SK-N-SH (cell line): Measurements from ENCODE around the gene ACIN1. TPM values are rescaled to one million over a fixed set of nuclear protein-coding genes. Genes with fewer than 3 reads are reported as not detected.

Experiments used
- CTCF ChIA-PET: fragments of 300-600, 350-600 bp; formaldehyde crosslinking; extraction: SDS; loops from one replicate; lab custom pipeline; 2021; lab: Yijun Ruan, JAX
- POLR2A ChIA-PET: fragments of 350-600 bp; sonication (Branson Sonifier 250); formaldehyde crosslinking; extraction: SDS; loops from one replicate; lab custom pipeline; 2020; ENCODE audit warnings: antibody characterized with exemption, inconsistent platforms; lab: Yijun Ruan, JAX
- DNase-seq: peaks from one replicate; pipeline ENCODE4 v3.0.0; 2012
- H2AFZ ChIP-seq: fragments of 200-600 bp; sonication (generic); 2 replicates; pipeline ENCODE4 v1.8.1; 2016; ENCODE audit warnings: antibody characterized with exemption, mild to moderate bottlenecking, low read depth
- H3F3A ChIP-seq: fragments of 200-600 bp; sonication (generic); replicated peaks from 2 replicates; pipeline ENCODE3; 2016; ENCODE audit warnings: antibody characterized with exemption, mild to moderate bottlenecking; ENCODE audit not compliant: insufficient read depth
- H3K27ac ChIP-seq, 2 experiments: fragments of 200-500 bp in 1 of 2; fragments of 200-600 bp in 1 of 2; sonication (Bioruptor generic) in 1 of 2; sonication (generic), shearing (Covaris generic) in 1 of 2; 2 replicates each; pipeline versions ENCODE4 v1.5.1 to v1.6.1; 2014 to 2016; ENCODE audit warnings: low read depth in 2 of 2, inconsistent platforms in 1 of 2, low read length in 1 of 2, mild to moderate bottlenecking in 1 of 2, mixed read lengths in 1 of 2
- H3K27me3 ChIP-seq: fragments of 200-600 bp; sonication (generic), shearing (Covaris generic); 2 replicates; pipeline ENCODE4 v1.6.1; 2016; ENCODE audit warnings: mixed run types; ENCODE audit not compliant: insufficient read depth
- H3K36me3 ChIP-seq, 2 experiments: fragments of 200-500 bp in 1 of 2; fragments of 200-600 bp in 1 of 2; sonication (Bioruptor generic) in 1 of 2; sonication (generic) in 1 of 2; replicated peaks in 1 of 2; 2 replicates each; pipeline versions ENCODE3 to v1.5.1; 2014 to 2016; ENCODE audit warnings: low read length in 1 of 2, mild to moderate bottlenecking in 1 of 2; ENCODE audit not compliant: insufficient read depth in 2 of 2, control insufficient read depth in 1 of 2
- H3K4me1 ChIP-seq, 2 experiments: fragments of 200-500 bp in 1 of 2; fragments of 200-600 bp in 1 of 2; sonication (Bioruptor generic) in 1 of 2; sonication (generic), shearing (Covaris generic) in 1 of 2; 2 replicates each; pipeline versions ENCODE4 v1.5.1 to v1.6.1; 2014 to 2016; ENCODE audit warnings: low read depth in 1 of 2, low read length in 1 of 2, mixed run types in 1 of 2; ENCODE audit not compliant: insufficient read depth in 2 of 2, control insufficient read depth in 1 of 2
- H3K4me2 ChIP-seq: fragments of 200-600 bp; sonication (generic), shearing (Covaris generic); 2 replicates; pipeline ENCODE4 v1.6.1; 2017; ENCODE audit warnings: mixed run types
- H3K4me3 ChIP-seq, 2 experiments: fragments of 200-500 bp in 1 of 2; fragments of 200-600 bp in 1 of 2; sonication (Bioruptor generic) in 1 of 2; sonication (generic), shearing (Covaris generic) in 1 of 2; 2 replicates each; pipeline versions ENCODE4 v1.5.1 to v1.8.1; 2014 to 2016; ENCODE audit warnings: low read depth in 2 of 2, inconsistent platforms in 1 of 2, low read length in 1 of 2, mild to moderate bottlenecking in 1 of 2, mixed read lengths in 1 of 2, moderate library complexity in 1 of 2
- H3K79me2 ChIP-seq: fragments of 200-600 bp; sonication (generic); 2 replicates; pipeline ENCODE4 v1.8.1; 2017; ENCODE audit warnings: mild to moderate bottlenecking; ENCODE audit not compliant: insufficient read depth
- H3K9ac ChIP-seq: fragments of 200-600 bp; sonication (generic); 2 replicates; pipeline ENCODE4 v1.6.1; 2017; ENCODE audit warnings: mixed run types
- H3K9me2 ChIP-seq: fragments of 200-600 bp; sonication (generic); 2 replicates; pipeline ENCODE4 v1.6.1; 2017; ENCODE audit warnings: mixed run types
- H3K9me3 ChIP-seq: fragments of 200-600 bp; sonication (generic); 2 replicates; pipeline ENCODE4 v1.6.1; 2017; ENCODE audit warnings: mixed run types, mild to moderate bottlenecking, moderate library complexity
- H4K20me1 ChIP-seq: fragments of 200-600 bp; sonication (generic); 2 replicates; pipeline ENCODE4 v1.6.1; 2017; ENCODE audit warnings: mild to moderate bottlenecking, mixed run types; ENCODE audit not compliant: insufficient read depth
- ELF1 ChIP-seq: IDR thresholded peaks from 2 replicates; pipeline ENCODE4 v1.4.0; 2012
- EP300 ChIP-seq, 2 experiments: IDR thresholded peaks; 2 replicates each; pipeline versions ENCODE4 v1.4.0 to v1.6.1; 2012; ENCODE audit warnings: borderline replicate concordance in 1 of 2, low read depth in 1 of 2, low read length in 1 of 2
- FOSL2 ChIP-seq: IDR thresholded peaks from 2 replicates; pipeline ENCODE4 v1.4.0; 2012; ENCODE audit warnings: low read depth, mild to moderate bottlenecking, moderate library complexity, borderline replicate concordance
- GABPA ChIP-seq: IDR thresholded peaks from 2 replicates; pipeline ENCODE4 v1.4.0; 2012; ENCODE audit warnings: low read depth, mild to moderate bottlenecking
- GATA2 ChIP-seq: sonication (generic); formaldehyde crosslinking; IDR thresholded peaks from 2 replicates; pipeline ENCODE4 v1.5.0; 2020; ENCODE audit warnings: mild to moderate bottlenecking, missing genetic modification reagents
- JUND ChIP-seq: IDR thresholded peaks from 2 replicates; pipeline ENCODE4 v1.4.0; 2012
- MEF2A ChIP-seq: IDR thresholded peaks from 2 replicates; pipeline ENCODE4 v1.4.0; 2012; ENCODE audit warnings: low read depth, borderline replicate concordance
- MXI1 ChIP-seq: IDR thresholded peaks from 2 replicates; pipeline ENCODE4 v1.6.1; 2012; ENCODE audit warnings: mild to moderate bottlenecking, low read depth, low read length, improper control_type of control experiment
- NRF1 ChIP-seq: IDR thresholded peaks from 2 replicates; pipeline ENCODE4 v1.6.1; 2012; ENCODE audit warnings: low read depth, mild to moderate bottlenecking, low read length
- SIN3A ChIP-seq: IDR thresholded peaks from 2 replicates; pipeline ENCODE4 v1.6.1; 2012; ENCODE audit warnings: low read depth, mild to moderate bottlenecking, low read length, moderate library complexity, borderline replicate concordance
- WGBS: methylation state at CpG from one replicate; pipeline ENCODE4 v1.1.6; 2017; ENCODE audit warnings: low lambda C conversion rate; 5-methylcytosine and 5-hydroxymethylcytosine counted together
- polyA plus RNA-seq, 3 experiments: library from polyadenylated mRNA; depleted of rRNA; stranded (reverse); fragments of >200 nt; gene quantifications; 2 replicates each; pipeline ENCODE4 v1.2.3, GENCODE V29; 2012
- TF ChIP-seq, protein P1 (sequence below): IDR thresholded peaks from 2 replicates; pipeline ENCODE4 v1.4.0; 2012; ENCODE audit warnings: low read depth, borderline replicate concordance
- TF ChIP-seq, protein P2 (sequence below): fragments of 150-350 bp; IDR thresholded peaks from 2 replicates; pipeline ENCODE4 v1.6.1; 2016; ENCODE audit warnings: mild to moderate bottlenecking, low read depth, low read length
- TF ChIP-seq, protein P3 (sequence below): fragments of 200-600 bp; sonication (generic); IDR thresholded peaks from 2 replicates; pipeline ENCODE4 v1.6.1; 2017; ENCODE audit warnings: antibody characterized with exemption, mild to moderate bottlenecking, moderate library complexity

The ACIN1 gene
- polyA plus RNA-seq, 1 of the 3 experiments (the other 2 are of a cell fraction), result 159 TPM

DNA sequence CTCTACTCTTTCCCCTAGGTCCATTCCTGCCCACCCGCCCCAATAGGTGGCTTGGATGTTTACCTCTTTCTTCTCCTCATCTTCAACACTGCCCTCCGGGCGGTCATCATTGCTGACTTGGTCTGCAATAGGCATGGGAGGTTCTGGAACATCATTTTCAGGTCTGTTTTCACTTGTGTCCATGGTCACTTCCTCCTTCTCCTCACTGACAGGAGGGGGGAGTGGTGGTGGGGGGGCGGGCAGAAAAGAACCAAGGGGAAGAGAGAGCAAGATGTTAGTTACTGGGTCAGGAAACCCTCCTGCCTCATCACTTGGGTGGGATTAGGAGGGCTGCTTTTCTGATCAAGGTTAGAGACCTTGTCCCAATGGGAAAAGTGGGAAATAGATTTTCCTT lies 25.5 kb downstream of the ACIN1 start:
- Histone ChIP-seq H3K27ac (peak overlapping the region; percentile 35 to 40; a peak in 3 of 4 replicates), H3K79me2 (peaks cover 72% of the 10 kb centered on the region)
- TF ChIP-seq, protein P1, sequence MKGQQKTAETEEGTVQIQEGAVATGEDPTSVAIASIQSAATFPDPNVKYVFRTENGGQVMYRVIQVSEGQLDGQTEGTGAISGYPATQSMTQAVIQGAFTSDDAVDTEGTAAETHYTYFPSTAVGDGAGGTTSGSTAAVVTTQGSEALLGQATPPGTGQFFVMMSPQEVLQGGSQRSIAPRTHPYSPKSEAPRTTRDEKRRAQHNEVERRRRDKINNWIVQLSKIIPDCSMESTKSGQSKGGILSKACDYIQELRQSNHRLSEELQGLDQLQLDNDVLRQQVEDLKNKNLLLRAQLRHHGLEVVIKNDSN, result no peak
- TF ChIP-seq JUND, result no peak
- no peak for TF ChIP-seq MXI1
- no peak for TF ChIP-seq SIN3A
- TF ChIP-seq, protein P2, sequence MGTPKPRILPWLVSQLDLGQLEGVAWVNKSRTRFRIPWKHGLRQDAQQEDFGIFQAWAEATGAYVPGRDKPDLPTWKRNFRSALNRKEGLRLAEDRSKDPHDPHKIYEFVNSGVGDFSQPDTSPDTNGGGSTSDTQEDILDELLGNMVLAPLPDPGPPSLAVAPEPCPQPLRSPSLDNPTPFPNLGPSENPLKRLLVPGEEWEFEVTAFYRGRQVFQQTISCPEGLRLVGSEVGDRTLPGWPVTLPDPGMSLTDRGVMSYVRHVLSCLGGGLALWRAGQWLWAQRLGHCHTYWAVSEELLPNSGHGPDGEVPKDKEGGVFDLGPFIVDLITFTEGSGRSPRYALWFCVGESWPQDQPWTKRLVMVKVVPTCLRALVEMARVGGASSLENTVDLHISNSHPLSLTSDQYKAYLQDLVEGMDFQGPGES, result no peak
- no peak for TF ChIP-seq MEF2A
- no peak for TF ChIP-seq GATA2
- no peak for TF ChIP-seq FOSL2
- TF ChIP-seq GABPA, result no peak
- no peak for TF ChIP-seq EP300 (IDR thresholded peaks at IDR 0.05; ENCODE audit: borderline replicate concordance in 1 of 2, low read depth in 1 of 2, low read length in 1 of 2)
- TF ChIP-seq, protein P3, sequence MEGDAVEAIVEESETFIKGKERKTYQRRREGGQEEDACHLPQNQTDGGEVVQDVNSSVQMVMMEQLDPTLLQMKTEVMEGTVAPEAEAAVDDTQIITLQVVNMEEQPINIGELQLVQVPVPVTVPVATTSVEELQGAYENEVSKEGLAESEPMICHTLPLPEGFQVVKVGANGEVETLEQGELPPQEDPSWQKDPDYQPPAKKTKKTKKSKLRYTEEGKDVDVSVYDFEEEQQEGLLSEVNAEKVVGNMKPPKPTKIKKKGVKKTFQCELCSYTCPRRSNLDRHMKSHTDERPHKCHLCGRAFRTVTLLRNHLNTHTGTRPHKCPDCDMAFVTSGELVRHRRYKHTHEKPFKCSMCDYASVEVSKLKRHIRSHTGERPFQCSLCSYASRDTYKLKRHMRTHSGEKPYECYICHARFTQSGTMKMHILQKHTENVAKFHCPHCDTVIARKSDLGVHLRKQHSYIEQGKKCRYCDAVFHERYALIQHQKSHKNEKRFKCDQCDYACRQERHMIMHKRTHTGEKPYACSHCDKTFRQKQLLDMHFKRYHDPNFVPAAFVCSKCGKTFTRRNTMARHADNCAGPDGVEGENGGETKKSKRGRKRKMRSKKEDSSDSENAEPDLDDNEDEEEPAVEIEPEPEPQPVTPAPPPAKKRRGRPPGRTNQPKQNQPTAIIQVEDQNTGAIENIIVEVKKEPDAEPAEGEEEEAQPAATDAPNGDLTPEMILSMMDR, result no peak
- no peak for TF ChIP-seq ELF1
- no peak for TF ChIP-seq NRF1
- TF ChIP-seq, all 33 proteins: peak for 0
- ChIA-PET POLR2A (interaction anchor here (1.2 to 1.8 kb wide), 3 partner anchors 26 to 83 kb away, joined by 5 to 11 read pairs (median 5); partner anchors contain the start of genes ACIN1 and C14orf119), CTCF (interaction anchor here (0.5 to 33.1 kb wide), 46 partner anchors 9 to 226 kb away, joined by 3 to 1566 read pairs (median 6); partner anchors contain the start of genes ACIN1, AJUBA, C14orf119 and CDH24)
- Histone ChIP-seq H3K36me3 (peaks cover 49 to 54% of the 10 kb centered on the region in 2 experiments), H2AFZ (no peak overlapping the region), H3K9ac (no peak overlapping the region), H3K4me3 (no peak overlapping the region; a peak in 1 of 4 replicates), H3K4me1 (peaks cover 20 to 35% of the 10 kb centered on the region in 2 experiments), H3K9me2 (no peaks in the 10 kb centered on the region), H3F3A (peaks cover 34% of the 10 kb centered on the region), H3K9me3 (no peaks in the 10 kb centered on the region), H3K4me2 (peak overlapping the region; percentile 45; the same call in 1 of the 2 replicates), H3K27me3 (no peaks in the 10 kb centered on the region), H4K20me1 (peaks cover 39% of the 10 kb centered on the region)
- no peak for DNase-seq
- WGBS, result 77% methylated on average over 4 of the region's 4 CpGs
